HG03521 (cell line): ENCODE measurements around the gene P3H2.

ENCODE experiments used
- ATAC-seq: cut with Tn5 transposase; IDR thresholded peaks from one replicate; pipeline ENCODE4 v1.9.1; 2021; ENCODE audit warnings: mild to moderate bottlenecking, moderate library complexity; ENCODE audit not compliant: unreplicated experiment

P3H2 gene

GRCh38 chr3:190058521-190059241 lies 62.0 kb downstream of the P3H2 start:
- no peak for ATAC-seq

- no peak for ATAC-seq
Measured at GRCh38 chr3:190056742-190057141, 64.0 kb downstream of the P3H2 start.

- ATAC-seq: no peak
Measured at GRCh38 chr3:190055773-190056172, 64.9 kb downstream of the P3H2 start.

GRCh38 chr3:190053919-190054672 lies 66.6 kb downstream of the P3H2 start:
- ATAC-seq: no peak

- no peak for ATAC-seq
Measured at GRCh38 chr3:190051641-190052040, 69.1 kb downstream of the P3H2 start.

GRCh38 chr3:190048932-190049441 lies 71.7 kb downstream of the P3H2 start:
- no peak for ATAC-seq

- no peak for ATAC-seq
Measured at GRCh38 chr3:190044974-190045373, 75.7 kb downstream of the P3H2 start.

GRCh38 chr3:190044142-190044541 lies 76.6 kb downstream of the P3H2 start:
- no peak for ATAC-seq

GRCh38 chr3:190043741-190044140 lies 77.0 kb downstream of the P3H2 start:
- ATAC-seq: no peak

- ATAC-seq: no peak
Measured at GRCh38 chr3:190042558-190042957, 78.1 kb downstream of the P3H2 start.

- no peak for ATAC-seq
Measured at GRCh38 chr3:190041333-190042041, 79.2 kb downstream of the P3H2 start.

- no peak for ATAC-seq
Measured at GRCh38 chr3:190040145-190040544, 80.6 kb downstream of the P3H2 start.

GRCh38 chr3:190038050-190038933 lies 82.4 kb downstream of the P3H2 start:
- ATAC-seq: no peak

GRCh38 chr3:190036631-190037030 lies 84.1 kb downstream of the P3H2 start:
- no peak for ATAC-seq

- no peak for ATAC-seq
Measured at GRCh38 chr3:190034446-190034845, 86.3 kb downstream of the P3H2 start.

- no peak for ATAC-seq
Measured at GRCh38 chr3:190032923-190033322, 87.8 kb downstream of the P3H2 start.

- ATAC-seq: no peak
Measured at GRCh38 chr3:190031887-190032752, 88.6 kb downstream of the P3H2 start.

GRCh38 chr3:190027116-190027515 lies 93.6 kb downstream of the P3H2 start:
- ATAC-seq: no peak

GRCh38 chr3:190026154-190026553 lies 94.5 kb downstream of the P3H2 start:
- ATAC-seq: no peak

GRCh38 chr3:190024912-190025311 lies 95.8 kb downstream of the P3H2 start:
- ATAC-seq: no peak
